ENCODE results near the gene NDFIP1. TPM values are rescaled to one million over a fixed set of nuclear protein-coding genes. Genes with fewer than 3 reads are reported as not detected.

NDFIP1 gene
- total and polyA plus RNA-seq, 2 of the 13 experiments (the other 11 are each of a cell fraction or from before 2014, with no cell fraction given), result 12.4 to 15.7 TPM

DNA sequence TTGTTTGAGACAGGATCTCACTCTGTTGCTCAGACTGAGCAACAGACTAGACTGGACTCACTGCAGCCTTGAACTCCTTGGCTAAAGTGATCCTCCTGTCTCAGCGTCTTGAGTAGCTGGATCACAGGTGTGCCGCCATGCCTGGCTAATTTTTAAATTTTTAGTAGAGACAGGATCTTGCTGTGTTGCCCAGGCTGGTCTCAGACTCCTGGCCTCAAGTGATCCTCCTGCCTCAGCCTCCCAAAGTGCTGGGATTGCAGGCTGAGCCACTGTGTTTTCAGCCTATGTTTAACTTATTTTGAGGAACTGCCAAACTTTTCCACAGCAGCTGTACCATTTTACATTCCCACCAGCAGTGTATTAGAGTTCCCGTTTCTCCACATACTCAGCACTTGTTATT lies 16.8 kb downstream of the NDFIP1 start:
- intact Hi-C loops (cut with micrococcal nuclease; ENCODE audit: unreplicated experiment), result no loop called here
- no TSS peak for BruUV-seq (replicated peaks)
- no peaks in the 10 kb centered on the region for H3K4me1 ChIP-seq (ENCODE audit: insufficient read depth, low read length)
- no peaks in the 10 kb centered on the region for H4K20me1 ChIP-seq (ENCODE audit: insufficient read depth, low read length)
- H3K36me3 ChIP-seq (replicated peaks in 1 of 2; ENCODE audit: control insufficient read depth in 1 of 2, insufficient read depth in 2 of 2, low read length in 2 of 2), result peaks cover 0 to 13% of the 10 kb centered on the region in 2 experiments; a peak in 1 of 5 replicates
- H3K9me3 ChIP-seq (ENCODE audit: low read length), result no peaks in the 10 kb centered on the region
- no peak overlapping the region for H3K27ac ChIP-seq (ENCODE audit: extremely low read length, insufficient read depth, low read length)
- peaks cover 20% of the 10 kb centered on the region for H3K79me2 ChIP-seq (ENCODE audit: insufficient read depth, low read length)
- POLR2A ChIA-PET, result no interaction called here
- no peaks in the 10 kb centered on the region for H3K27me3 ChIP-seq (ENCODE audit: control insufficient read depth in 1 of 2, insufficient read depth in 2 of 2, low read length in 2 of 2)
- WGBS (ENCODE audit: low lambda C conversion rate), result 91% methylated on average over 3 of the region's 3 CpGs
- ATAC-seq (no peak), DNase-seq (ENCODE audit: low spot score) (no peak), FAIRE-seq (no peak)
- H3K4me3 ChIP-seq (replicated peaks in 1 of 3; ENCODE audit: insufficient read depth in 1 of 3, low read depth in 2 of 3, low read length in 3 of 3), result no peak overlapping the region
- in situ Hi-C loops (cut with HindIII; ENCODE audit: extremely low pct_ligation_motif_present, low pct_unique_long_range_greater_than_20kb), result loop anchor here (25.0 kb wide), 1 partner anchor 438 kb away; the partner anchor contains the start of gene ARAP3
- H2AFZ ChIP-seq (ENCODE audit: low read length), result no peak overlapping the region
- TF ChIP-seq ZNF354B (CRISPR knock-in tag; IDR thresholded peaks at IDR 0.05) (no peak), ZNF121 (CRISPR knock-in tag; IDR thresholded peaks at IDR 0.05) (0 out of 2 replicates have a peak, but pooled peaks have one; percentile 32), ZSCAN31 (CRISPR knock-in tag; IDR thresholded peaks at IDR 0.05; ENCODE audit: low read depth) (no peak)
- TF ChIP-seq, protein P1, sequence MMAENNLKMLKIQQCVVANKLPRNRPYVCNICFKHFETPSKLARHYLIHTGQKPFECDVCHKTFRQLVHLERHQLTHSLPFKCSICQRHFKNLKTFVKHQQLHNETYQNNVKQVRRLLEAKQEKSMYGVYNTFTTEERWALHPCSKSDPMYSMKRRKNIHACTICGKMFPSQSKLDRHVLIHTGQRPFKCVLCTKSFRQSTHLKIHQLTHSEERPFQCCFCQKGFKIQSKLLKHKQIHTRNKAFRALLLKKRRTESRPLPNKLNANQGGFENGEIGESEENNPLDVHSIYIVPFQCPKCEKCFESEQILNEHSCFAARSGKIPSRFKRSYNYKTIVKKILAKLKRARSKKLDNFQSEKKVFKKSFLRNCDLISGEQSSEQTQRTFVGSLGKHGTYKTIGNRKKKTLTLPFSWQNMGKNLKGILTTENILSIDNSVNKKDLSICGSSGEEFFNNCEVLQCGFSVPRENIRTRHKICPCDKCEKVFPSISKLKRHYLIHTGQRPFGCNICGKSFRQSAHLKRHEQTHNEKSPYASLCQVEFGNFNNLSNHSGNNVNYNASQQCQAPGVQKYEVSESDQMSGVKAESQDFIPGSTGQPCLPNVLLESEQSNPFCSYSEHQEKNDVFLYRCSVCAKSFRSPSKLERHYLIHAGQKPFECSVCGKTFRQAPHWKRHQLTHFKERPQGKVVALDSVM (CRISPR knock-in tag; IDR thresholded peaks at IDR 0.05), result peak; percentile 68
- CTCF ChIA-PET (ENCODE audit: low intra/inter-chr PET ratio, low total read pairs), result no interaction called here
- no peak overlapping the region for H3K4me2 ChIP-seq (ENCODE audit: low read depth, low read length)
- H3K9ac ChIP-seq (ENCODE audit: insufficient read depth, low read depth, low read length), result no peak overlapping the region

DNA sequence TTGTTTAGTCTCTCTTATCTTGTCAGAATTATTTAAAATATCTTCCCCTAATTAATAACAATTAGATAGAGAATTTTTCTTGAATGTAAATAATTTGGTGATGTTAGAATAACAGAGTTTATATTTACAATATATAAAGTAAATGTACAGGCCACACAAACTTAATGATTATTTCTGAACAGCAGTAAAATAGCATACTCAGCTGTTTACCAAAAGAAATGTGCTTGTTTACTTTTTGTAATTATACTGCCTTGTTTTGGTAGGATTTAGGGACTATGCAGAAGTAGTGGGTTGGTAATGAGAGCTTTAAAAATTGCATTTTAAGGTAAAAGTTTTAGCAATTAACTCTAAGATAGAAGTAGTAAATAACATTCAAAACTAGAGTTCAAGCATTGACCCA lies 17.4 kb downstream of the NDFIP1 start:
- H3K4me2 ChIP-seq (ENCODE audit: low read depth, low read length), result no peak overlapping the region
- ATAC-seq (no peak), DNase-seq (ENCODE audit: low spot score) (no peak), FAIRE-seq (no peak)
- no peak overlapping the region for H3K27ac ChIP-seq (ENCODE audit: extremely low read length, insufficient read depth, low read length)
- H4K20me1 ChIP-seq (ENCODE audit: insufficient read depth, low read length), result no peaks in the 10 kb centered on the region
- intact Hi-C loops (cut with micrococcal nuclease; ENCODE audit: unreplicated experiment) (no loop called here), in situ Hi-C loops (cut with HindIII; ENCODE audit: extremely low pct_ligation_motif_present, low pct_unique_long_range_greater_than_20kb) (loop anchor here (25.0 kb wide), 1 partner anchor 439 kb away; the partner anchor contains the start of gene ARAP3)
- ChIA-PET POLR2A (no interaction called here), CTCF (ENCODE audit: low intra/inter-chr PET ratio, low total read pairs) (no interaction called here)
- H3K9me3 ChIP-seq (ENCODE audit: low read length), result no peaks in the 10 kb centered on the region
- no peaks in the 10 kb centered on the region for H3K27me3 ChIP-seq (ENCODE audit: control insufficient read depth in 1 of 2, insufficient read depth in 2 of 2, low read length in 2 of 2)
- H3K4me1 ChIP-seq (ENCODE audit: insufficient read depth, low read length), result no peaks in the 10 kb centered on the region
- BruUV-seq (replicated peaks), result no TSS peak
- no peak overlapping the region for H3K4me3 ChIP-seq (replicated peaks in 1 of 3; ENCODE audit: insufficient read depth in 1 of 3, low read depth in 2 of 3, low read length in 3 of 3)
- no peak for TF ChIP-seq TRIM24 (CRISPR knock-in tag; IDR thresholded peaks at IDR 0.05)
- peak; percentile 76 to 90 for TF ChIP-seq MAFK (conservative IDR thresholded peaks at IDR 0.05 in 1 of 2, IDR thresholded peaks at IDR 0.05 in 1 of 2; ENCODE audit: low read length in 2 of 2)
- TF ChIP-seq MAFF (IDR thresholded peaks at IDR 0.05; ENCODE audit: low read depth, low read length), result peak; percentile 83
- peaks cover 0 to 9% of the 10 kb centered on the region in 2 experiments; a peak in 1 of 5 replicates for H3K36me3 ChIP-seq (replicated peaks in 1 of 2; ENCODE audit: control insufficient read depth in 1 of 2, insufficient read depth in 2 of 2, low read length in 2 of 2)
- no peak overlapping the region for H2AFZ ChIP-seq (ENCODE audit: low read length)
- H3K9ac ChIP-seq (ENCODE audit: insufficient read depth, low read depth, low read length), result no peak overlapping the region
- peaks cover 20% of the 10 kb centered on the region for H3K79me2 ChIP-seq (ENCODE audit: insufficient read depth, low read length)
